ENCODE results near the gene TMEM44.

TMEM44 gene

GRCh38 chr3:194570235-194570634, 63.0 kb downstream of the TMEM44 start:
- Histone ChIP-seq H3K27me3 (ENCODE audit: insufficient read depth, low read depth, severe bottlenecking) (no peaks in the 10 kb centered on the region), H3K27ac (no peak overlapping the region), H3K9me3 (ENCODE audit: severe bottlenecking) (no peaks in the 10 kb centered on the region), H3K4me3 (ENCODE audit: low read depth, low read length) (no peak overlapping the region), H3K36me3 (no peaks in the 10 kb centered on the region)
- DNase-seq, result no peak
- TF ChIP-seq CTCF (IDR thresholded peaks at IDR 0.05; ENCODE audit: low read depth, low read length), result no peak

- Histone ChIP-seq H3K27me3 (ENCODE audit: insufficient read depth, low read depth, severe bottlenecking) (no peaks in the 10 kb centered on the region), H3K9me3 (ENCODE audit: severe bottlenecking) (no peaks in the 10 kb centered on the region), H3K27ac (no peak overlapping the region), H3K36me3 (no peaks in the 10 kb centered on the region), H3K4me3 (ENCODE audit: low read depth, low read length) (no peak overlapping the region)
- no peak for TF ChIP-seq CTCF (IDR thresholded peaks at IDR 0.05; ENCODE audit: low read depth, low read length)
- no peak for DNase-seq
Observed at GRCh38 chr3:194569252-194569651, 64.0 kb downstream of the TMEM44 start.

- Histone ChIP-seq H3K36me3 (no peaks in the 10 kb centered on the region), H3K27ac (no peak overlapping the region), H3K9me3 (ENCODE audit: severe bottlenecking) (no peaks in the 10 kb centered on the region), H3K4me3 (ENCODE audit: low read depth, low read length) (no peak overlapping the region), H3K27me3 (ENCODE audit: insufficient read depth, low read depth, severe bottlenecking) (no peaks in the 10 kb centered on the region)
- no peak for DNase-seq
- no peak for TF ChIP-seq CTCF (IDR thresholded peaks at IDR 0.05; ENCODE audit: low read depth, low read length)
Observed at GRCh38 chr3:194565597-194566190, 67.5 kb downstream of the TMEM44 start.

- no peak overlapping the region for H3K4me3 ChIP-seq (ENCODE audit: low read depth, low read length)
- no peaks in the 10 kb centered on the region for H3K27me3 ChIP-seq (ENCODE audit: insufficient read depth, low read depth, severe bottlenecking)
- no peaks in the 10 kb centered on the region for H3K36me3 ChIP-seq
- TF ChIP-seq CTCF (IDR thresholded peaks at IDR 0.05; ENCODE audit: low read depth, low read length), result no peak
- no peaks in the 10 kb centered on the region for H3K9me3 ChIP-seq (ENCODE audit: severe bottlenecking)
- no peak for DNase-seq
- no peak overlapping the region for H3K27ac ChIP-seq
Observed at GRCh38 chr3:194562986-194563385, 70.2 kb downstream of the TMEM44 start.

GRCh38 chr3:194561306-194561974, 71.8 kb downstream of the TMEM44 start:
- H3K9me3 ChIP-seq (ENCODE audit: severe bottlenecking), result no peaks in the 10 kb centered on the region
- DNase-seq, result no peak
- no peak overlapping the region for H3K4me3 ChIP-seq (ENCODE audit: low read depth, low read length)
- TF ChIP-seq CTCF (IDR thresholded peaks at IDR 0.05; ENCODE audit: low read depth, low read length), result no peak
- no peak overlapping the region for H3K27ac ChIP-seq
- no peaks in the 10 kb centered on the region for H3K27me3 ChIP-seq (ENCODE audit: insufficient read depth, low read depth, severe bottlenecking)
- H3K36me3 ChIP-seq, result no peaks in the 10 kb centered on the region

GRCh38 chr3:194560047-194560446, 73.2 kb downstream of the TMEM44 start:
- H3K9me3 ChIP-seq (ENCODE audit: severe bottlenecking), result no peaks in the 10 kb centered on the region
- no peaks in the 10 kb centered on the region for H3K27me3 ChIP-seq (ENCODE audit: insufficient read depth, low read depth, severe bottlenecking)
- no peak for DNase-seq
- H3K4me3 ChIP-seq (ENCODE audit: low read depth, low read length), result no peak overlapping the region
- H3K36me3 ChIP-seq, result no peaks in the 10 kb centered on the region
- TF ChIP-seq CTCF (IDR thresholded peaks at IDR 0.05; ENCODE audit: low read depth, low read length), result no peak
- H3K27ac ChIP-seq, result no peak overlapping the region

Measured in WERI-Rb-1 (cell line).